ENCODE results near the gene HHATL.

Gene HHATL

DNA sequence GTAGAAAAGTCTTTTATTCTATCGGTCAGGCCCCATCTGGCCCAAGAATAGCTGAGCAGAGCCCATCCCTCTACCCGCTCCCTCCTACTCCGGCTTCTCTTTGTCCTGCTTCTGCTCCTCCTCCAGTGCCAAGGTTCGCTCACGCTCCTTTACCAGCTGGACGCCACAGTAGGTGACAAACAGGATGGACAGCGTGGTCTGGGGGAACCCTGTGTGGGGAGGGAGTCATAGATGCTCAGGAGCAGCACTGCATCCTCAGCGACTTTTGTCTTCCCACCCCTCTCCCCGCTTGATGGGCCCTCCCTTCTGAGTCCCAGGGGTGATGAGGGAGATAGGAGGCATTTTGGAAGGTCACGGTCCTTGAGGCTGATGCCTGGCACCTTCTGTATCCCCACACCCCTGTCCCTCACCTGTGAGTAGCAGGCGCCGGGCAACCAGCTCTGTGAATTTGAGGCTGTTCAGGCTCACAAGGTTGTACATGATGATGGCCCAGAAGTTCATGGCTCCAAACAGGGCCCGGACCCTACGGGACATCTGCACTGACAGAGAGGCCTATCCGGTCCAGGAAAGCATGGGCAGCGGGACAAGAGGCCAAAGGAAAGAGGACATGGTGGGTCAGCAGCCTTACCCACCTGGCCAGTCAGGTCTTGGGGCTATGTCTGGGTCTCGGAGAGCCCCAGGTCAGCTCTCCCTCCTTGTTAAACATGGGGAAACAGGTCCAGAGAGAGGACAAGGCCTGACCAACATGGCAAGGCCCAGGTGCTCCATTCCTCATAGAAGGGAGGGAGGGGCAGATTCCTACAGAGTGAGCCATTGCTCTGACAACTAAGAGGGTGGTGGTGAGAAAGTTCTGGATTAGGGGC lies 9.7 kb downstream of the HHATL start:
- TF ChIP-seq, protein P1, sequence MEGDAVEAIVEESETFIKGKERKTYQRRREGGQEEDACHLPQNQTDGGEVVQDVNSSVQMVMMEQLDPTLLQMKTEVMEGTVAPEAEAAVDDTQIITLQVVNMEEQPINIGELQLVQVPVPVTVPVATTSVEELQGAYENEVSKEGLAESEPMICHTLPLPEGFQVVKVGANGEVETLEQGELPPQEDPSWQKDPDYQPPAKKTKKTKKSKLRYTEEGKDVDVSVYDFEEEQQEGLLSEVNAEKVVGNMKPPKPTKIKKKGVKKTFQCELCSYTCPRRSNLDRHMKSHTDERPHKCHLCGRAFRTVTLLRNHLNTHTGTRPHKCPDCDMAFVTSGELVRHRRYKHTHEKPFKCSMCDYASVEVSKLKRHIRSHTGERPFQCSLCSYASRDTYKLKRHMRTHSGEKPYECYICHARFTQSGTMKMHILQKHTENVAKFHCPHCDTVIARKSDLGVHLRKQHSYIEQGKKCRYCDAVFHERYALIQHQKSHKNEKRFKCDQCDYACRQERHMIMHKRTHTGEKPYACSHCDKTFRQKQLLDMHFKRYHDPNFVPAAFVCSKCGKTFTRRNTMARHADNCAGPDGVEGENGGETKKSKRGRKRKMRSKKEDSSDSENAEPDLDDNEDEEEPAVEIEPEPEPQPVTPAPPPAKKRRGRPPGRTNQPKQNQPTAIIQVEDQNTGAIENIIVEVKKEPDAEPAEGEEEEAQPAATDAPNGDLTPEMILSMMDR (IDR thresholded peaks at IDR 0.05; ENCODE audit: low read length): no peak
- no peak for TF ChIP-seq EZH2phosphoT487 (IDR thresholded peaks at IDR 0.05; ENCODE audit: low read length)
- TF ChIP-seq EZH2 (optimal IDR thresholded peaks at IDR 0.05; ENCODE audit: low read depth, low read length): no peak
- Histone ChIP-seq H3F3A (ENCODE audit: insufficient read depth, low read length) (no peaks in the 10 kb centered on the region), H3K27ac (ENCODE audit: low read length) (no peak overlapping the region), H2AFZ (ENCODE audit: low read length) (no peak overlapping the region), H3K9me2 (replicated peaks; ENCODE audit: insufficient read depth, low read length) (no peaks in the 10 kb centered on the region), H3K9ac (ENCODE audit: low read length) (no peak overlapping the region), H3K36me3 (replicated peaks; ENCODE audit: insufficient read depth, low read length) (no peaks in the 10 kb centered on the region), H3K4me3 (ENCODE audit: low read length) (no peak overlapping the region), H4K20me1 (ENCODE audit: insufficient read depth, low read length) (no peaks in the 10 kb centered on the region), H3K4me2 (ENCODE audit: low read depth, low read length) (no peak overlapping the region), H3K9me3 (replicated peaks; ENCODE audit: insufficient read depth, low read length) (no peaks in the 10 kb centered on the region), H3K27me3 (replicated peaks; ENCODE audit: insufficient read depth, low read length) (peaks cover 8% of the 10 kb centered on the region), H3K79me2 (ENCODE audit: low read length) (no peaks in the 10 kb centered on the region), H3K4me1 (ENCODE audit: low read length) (no peaks in the 10 kb centered on the region)
- DNase-seq: no peak

GRCh38 chr3:42691816-42692666 lies 10.6 kb downstream of the HHATL start:
- Histone ChIP-seq H3K9ac (ENCODE audit: low read length) (no peak overlapping the region), H4K20me1 (ENCODE audit: insufficient read depth, low read length) (no peaks in the 10 kb centered on the region), H3K27me3 (replicated peaks; ENCODE audit: insufficient read depth, low read length) (peaks cover 8% of the 10 kb centered on the region), H3K9me3 (replicated peaks; ENCODE audit: insufficient read depth, low read length) (no peaks in the 10 kb centered on the region), H3K79me2 (ENCODE audit: low read length) (no peaks in the 10 kb centered on the region), H3K27ac (ENCODE audit: low read length) (no peak overlapping the region), H3K4me2 (ENCODE audit: low read depth, low read length) (no peak overlapping the region), H3F3A (ENCODE audit: insufficient read depth, low read length) (no peaks in the 10 kb centered on the region), H3K4me3 (ENCODE audit: low read length) (no peak overlapping the region), H3K36me3 (replicated peaks; ENCODE audit: insufficient read depth, low read length) (no peaks in the 10 kb centered on the region), H3K9me2 (replicated peaks; ENCODE audit: insufficient read depth, low read length) (no peaks in the 10 kb centered on the region), H3K4me1 (ENCODE audit: low read length) (no peaks in the 10 kb centered on the region), H2AFZ (ENCODE audit: low read length) (no peak overlapping the region)
- no peak for TF ChIP-seq EZH2phosphoT487 (IDR thresholded peaks at IDR 0.05; ENCODE audit: low read length)
- TF ChIP-seq EZH2 (optimal IDR thresholded peaks at IDR 0.05; ENCODE audit: low read depth, low read length): no peak
- TF ChIP-seq, protein P1 (IDR thresholded peaks at IDR 0.05; ENCODE audit: low read length): no peak
- no peak for DNase-seq

DNA sequence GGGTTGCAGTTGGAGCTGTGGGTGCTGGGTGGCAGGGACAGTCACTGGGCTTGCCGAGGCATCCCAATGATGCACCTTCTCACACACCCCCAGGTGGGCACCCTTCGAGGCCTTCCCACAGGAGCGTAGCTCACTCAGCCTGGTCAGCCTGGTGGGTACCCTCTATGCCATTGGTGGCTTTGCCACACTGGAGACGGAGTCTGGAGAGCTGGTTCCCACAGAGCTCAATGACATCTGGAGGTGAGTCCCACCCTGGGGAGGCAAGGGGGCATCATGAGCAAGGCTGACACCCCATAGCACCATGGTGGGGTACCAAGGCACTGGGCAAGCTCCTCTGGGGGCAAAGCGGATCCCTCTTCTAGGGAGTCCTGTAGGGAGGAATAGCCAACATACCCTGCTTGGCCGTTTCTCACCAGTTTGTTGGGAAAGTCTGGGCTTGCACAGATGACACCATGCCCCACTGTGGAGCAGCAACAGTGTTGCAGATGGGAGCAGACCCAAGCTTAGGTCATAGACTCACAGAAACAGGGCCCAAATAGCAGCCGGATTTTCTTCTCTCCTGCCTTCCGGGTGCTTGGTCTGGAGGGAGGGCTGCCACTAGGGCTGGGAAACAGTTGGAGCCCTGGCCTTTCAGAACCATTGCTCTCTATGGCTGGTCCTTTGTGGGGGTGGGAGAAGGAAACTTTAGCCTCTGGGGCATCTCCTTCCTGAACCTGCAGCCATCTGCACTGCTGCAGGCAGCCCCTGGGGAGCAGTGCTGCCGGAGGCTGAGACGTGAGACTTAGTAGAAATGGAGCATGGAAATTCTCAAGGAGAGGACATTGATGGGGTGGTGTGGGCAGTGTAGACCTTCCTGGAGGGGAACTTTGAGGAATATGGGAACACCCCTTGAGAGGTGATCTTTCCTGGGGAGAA lies 11.6 kb downstream of the HHATL start:
- H3K27ac ChIP-seq (ENCODE audit: low read length): no peak overlapping the region
- H3K9ac ChIP-seq (ENCODE audit: low read length): no peak overlapping the region

More for the DNA sequence above, 11.6 kb downstream of the HHATL start:
- no peak for TF ChIP-seq EZH2 (optimal IDR thresholded peaks at IDR 0.05; ENCODE audit: low read depth, low read length)
- TF ChIP-seq, protein P1 (IDR thresholded peaks at IDR 0.05; ENCODE audit: low read length): no peak
- no peak for TF ChIP-seq EZH2phosphoT487 (IDR thresholded peaks at IDR 0.05; ENCODE audit: low read length)
- no peaks in the 10 kb centered on the region for H4K20me1 ChIP-seq (ENCODE audit: insufficient read depth, low read length)
- H2AFZ ChIP-seq (ENCODE audit: low read length): no peak overlapping the region
- no peaks in the 10 kb centered on the region for H3K9me3 ChIP-seq (replicated peaks; ENCODE audit: insufficient read depth, low read length)
- no peaks in the 10 kb centered on the region for H3F3A ChIP-seq (ENCODE audit: insufficient read depth, low read length)
- no peaks in the 10 kb centered on the region for H3K9me2 ChIP-seq (replicated peaks; ENCODE audit: insufficient read depth, low read length)
- no peaks in the 10 kb centered on the region for H3K36me3 ChIP-seq (replicated peaks; ENCODE audit: insufficient read depth, low read length)
- H3K27me3 ChIP-seq (replicated peaks; ENCODE audit: insufficient read depth, low read length): peaks cover 8% of the 10 kb centered on the region
- no peak overlapping the region for H3K4me3 ChIP-seq (ENCODE audit: low read length)
- H3K4me1 ChIP-seq (ENCODE audit: low read length): no peaks in the 10 kb centered on the region
- no peaks in the 10 kb centered on the region for H3K79me2 ChIP-seq (ENCODE audit: low read length)
- no peak for DNase-seq
- H3K4me2 ChIP-seq (ENCODE audit: low read depth, low read length): no peak overlapping the region
